Upper lobe of left lung (tissue), 4 donors: ENCODE results near the gene SERPINA6.

Source experiments
- CTCF ChIP-seq, 6 experiments: fragments of 450-650 bp in 4 of 6; fragments of 200-600 bp in 2 of 6; sonication (generic) in 2 of 6; IDR thresholded peaks; one replicate each; pipeline ENCODE4 v1.5.1; 2016 to 2019; ENCODE audit warnings: antibody characterized with exemption in 6 of 6
- EP300 ChIP-seq, 4 donors: sonication (generic); formaldehyde crosslinking; IDR thresholded peaks; one replicate each; pipeline ENCODE4 v1.5.1; 2017; ENCODE audit warnings: antibody characterized with exemption in 4 of 4, control low read depth in 2 of 4
- POLR2A ChIP-seq, 4 donors: fragments of 450-650 bp; IDR thresholded peaks; one replicate each; pipeline ENCODE4 v1.5.1; 2016 to 2017; ENCODE audit warnings: antibody characterized with exemption in 4 of 4, mild to moderate bottlenecking in 2 of 4
- POLR2AphosphoS5 ChIP-seq, 2 donors: sonication (generic); formaldehyde crosslinking; IDR thresholded peaks; one replicate each; pipeline ENCODE4 v1.5.1; 2017; ENCODE audit warnings: antibody characterized with exemption in 2 of 2

DNA sequence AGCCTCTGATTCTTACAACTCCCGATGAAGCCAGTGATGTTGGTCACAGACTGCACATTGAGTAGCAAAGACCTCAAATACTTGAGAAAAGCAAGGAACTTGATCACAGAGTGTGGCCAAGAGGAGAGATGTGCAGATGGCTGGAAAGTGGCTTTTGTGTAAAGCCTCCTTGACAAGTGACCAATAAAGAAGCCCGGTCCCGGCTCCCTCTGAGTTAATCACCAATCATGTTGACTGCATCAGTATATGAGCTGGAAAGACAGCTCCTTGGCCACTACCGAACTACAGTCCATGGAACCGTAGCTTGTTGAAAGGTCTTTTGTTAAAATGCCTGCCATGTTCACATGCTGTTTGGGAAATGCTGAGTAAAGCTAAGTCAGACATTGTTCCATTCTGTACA lies 23.7 kb upstream of the SERPINA6 start:
- TF ChIP-seq CTCF (IDR thresholded peaks at IDR 0.05) (no peak), EP300 (IDR thresholded peaks at IDR 0.05) (no peak), POLR2AphosphoS5 (IDR thresholded peaks at IDR 0.05) (no peak), POLR2A (IDR thresholded peaks at IDR 0.05) (no peak)
